ENCODE data around the gene FJX1. TPM values are rescaled to one million over a fixed set of nuclear protein-coding genes. Genes with fewer than 3 reads are reported as not detected.

FJX1 gene
- total RNA-seq, 1 experiment from 2014 or later, result not detected

- Histone ChIP-seq H2AFZ (ENCODE audit: low read length) (no peak overlapping the region), H3K9me2 (replicated peaks; ENCODE audit: insufficient read depth, low read length) (no peaks in the 10 kb centered on the region), H3K4me3 (ENCODE audit: low read length) (no peak overlapping the region), H3K27me3 (ENCODE audit: low read length) (no peaks in the 10 kb centered on the region), H3K36me3 (ENCODE audit: insufficient read depth, low read length) (no peaks in the 10 kb centered on the region), H3K79me2 (ENCODE audit: low read length) (no peaks in the 10 kb centered on the region), H3K4me1 (ENCODE audit: low read length) (no peaks in the 10 kb centered on the region), H3K9ac (ENCODE audit: low read length) (no peak overlapping the region), H3K27ac (ENCODE audit: low read length) (no peak overlapping the region), H4K20me1 (ENCODE audit: insufficient read depth, low read depth, low read length) (no peaks in the 10 kb centered on the region), H3K9me3 (ENCODE audit: low read length) (no peaks in the 10 kb centered on the region), H3K4me2 (ENCODE audit: low read depth, low read length, poor library complexity, severe bottlenecking) (no peak overlapping the region)
- no peak for DNase-seq
These were observed 7.6 kb upstream of the FJX1 start for GRCh38 chr11:35610631-35611030.

GRCh38 chr11:35611741-35612140 lies 6.5 kb upstream of the FJX1 start:
- H3K4me2 ChIP-seq (ENCODE audit: low read depth, low read length, poor library complexity, severe bottlenecking), result no peak overlapping the region
- no peaks in the 10 kb centered on the region for H3K79me2 ChIP-seq (ENCODE audit: low read length)
- H3K4me1 ChIP-seq (ENCODE audit: low read length), result no peaks in the 10 kb centered on the region
- H3K9me2 ChIP-seq (replicated peaks; ENCODE audit: insufficient read depth, low read length), result no peaks in the 10 kb centered on the region
- H3K27ac ChIP-seq (ENCODE audit: low read length), result no peak overlapping the region
- no peaks in the 10 kb centered on the region for H4K20me1 ChIP-seq (ENCODE audit: insufficient read depth, low read depth, low read length)
- no peak overlapping the region for H2AFZ ChIP-seq (ENCODE audit: low read length)
- no peak overlapping the region for H3K9ac ChIP-seq (ENCODE audit: low read length)
- H3K36me3 ChIP-seq (ENCODE audit: insufficient read depth, low read length), result no peaks in the 10 kb centered on the region
- no peak overlapping the region for H3K4me3 ChIP-seq (ENCODE audit: low read length)
- DNase-seq, result no peak
- no peaks in the 10 kb centered on the region for H3K9me3 ChIP-seq (ENCODE audit: low read length)
- no peaks in the 10 kb centered on the region for H3K27me3 ChIP-seq (ENCODE audit: low read length)

- Histone ChIP-seq H3K4me3 (ENCODE audit: low read length) (no peak overlapping the region), H3K36me3 (ENCODE audit: insufficient read depth, low read length) (no peaks in the 10 kb centered on the region), H3K4me2 (ENCODE audit: low read depth, low read length, poor library complexity, severe bottlenecking) (no peak overlapping the region), H3K9me2 (replicated peaks; ENCODE audit: insufficient read depth, low read length) (no peaks in the 10 kb centered on the region), H3K79me2 (ENCODE audit: low read length) (no peaks in the 10 kb centered on the region), H3K9me3 (ENCODE audit: low read length) (no peaks in the 10 kb centered on the region), H3K4me1 (ENCODE audit: low read length) (no peaks in the 10 kb centered on the region), H3K9ac (ENCODE audit: low read length) (no peak overlapping the region), H3K27ac (ENCODE audit: low read length) (no peak overlapping the region), H2AFZ (ENCODE audit: low read length) (no peak overlapping the region), H4K20me1 (ENCODE audit: insufficient read depth, low read depth, low read length) (no peaks in the 10 kb centered on the region), H3K27me3 (ENCODE audit: low read length) (no peaks in the 10 kb centered on the region)
- DNase-seq, result no peak
These were observed 3.2 kb upstream of the FJX1 start for GRCh38 chr11:35614939-35615569.

- H3K27ac ChIP-seq (ENCODE audit: low read length), result no peak overlapping the region
- no peaks in the 10 kb centered on the region for H3K36me3 ChIP-seq (ENCODE audit: insufficient read depth, low read length)
- no peaks in the 10 kb centered on the region for H3K4me1 ChIP-seq (ENCODE audit: low read length)
- H3K9me2 ChIP-seq (replicated peaks; ENCODE audit: insufficient read depth, low read length), result no peaks in the 10 kb centered on the region
- H3K4me2 ChIP-seq (ENCODE audit: low read depth, low read length, poor library complexity, severe bottlenecking), result no peak overlapping the region
- H3K9ac ChIP-seq (ENCODE audit: low read length), result no peak overlapping the region
- no peaks in the 10 kb centered on the region for H3K79me2 ChIP-seq (ENCODE audit: low read length)
- H3K27me3 ChIP-seq (ENCODE audit: low read length), result no peaks in the 10 kb centered on the region
- no peaks in the 10 kb centered on the region for H4K20me1 ChIP-seq (ENCODE audit: insufficient read depth, low read depth, low read length)
- DNase-seq, result peak; percentile 82
- H3K4me3 ChIP-seq (ENCODE audit: low read length), result no peak overlapping the region
- no peak overlapping the region for H2AFZ ChIP-seq (ENCODE audit: low read length)
- H3K9me3 ChIP-seq (ENCODE audit: low read length), result no peaks in the 10 kb centered on the region
These were observed 2.0 kb upstream of the FJX1 start for GRCh38 chr11:35615921-35616900.

- no peaks in the 10 kb centered on the region for H3K27me3 ChIP-seq (ENCODE audit: low read length)
- no peak overlapping the region for H3K4me3 ChIP-seq (ENCODE audit: low read length)
- H3K9ac ChIP-seq (ENCODE audit: low read length), result no peak overlapping the region
- DNase-seq, result no peak
- no peaks in the 10 kb centered on the region for H3K4me1 ChIP-seq (ENCODE audit: low read length)
- no peak overlapping the region for H3K4me2 ChIP-seq (ENCODE audit: low read depth, low read length, poor library complexity, severe bottlenecking)
- H4K20me1 ChIP-seq (ENCODE audit: insufficient read depth, low read depth, low read length), result no peaks in the 10 kb centered on the region
- no peaks in the 10 kb centered on the region for H3K79me2 ChIP-seq (ENCODE audit: low read length)
- no peak overlapping the region for H3K27ac ChIP-seq (ENCODE audit: low read length)
- H3K9me3 ChIP-seq (ENCODE audit: low read length), result no peaks in the 10 kb centered on the region
- no peak overlapping the region for H2AFZ ChIP-seq (ENCODE audit: low read length)
- no peaks in the 10 kb centered on the region for H3K36me3 ChIP-seq (ENCODE audit: insufficient read depth, low read length)
- H3K9me2 ChIP-seq (replicated peaks; ENCODE audit: insufficient read depth, low read length), result no peaks in the 10 kb centered on the region
These were observed 959 bp upstream of the FJX1 start for GRCh38 chr11:35617316-35617686.

- H3K9ac ChIP-seq (ENCODE audit: low read length), result no peak overlapping the region
- no peaks in the 10 kb centered on the region for H3K79me2 ChIP-seq (ENCODE audit: low read length)
- H3K4me1 ChIP-seq (ENCODE audit: low read length), result no peaks in the 10 kb centered on the region
- no peak overlapping the region for H3K4me3 ChIP-seq (ENCODE audit: low read length)
- H4K20me1 ChIP-seq (ENCODE audit: insufficient read depth, low read depth, low read length), result no peaks in the 10 kb centered on the region
- no peaks in the 10 kb centered on the region for H3K9me2 ChIP-seq (replicated peaks; ENCODE audit: insufficient read depth, low read length)
- no peak overlapping the region for H3K4me2 ChIP-seq (ENCODE audit: low read depth, low read length, poor library complexity, severe bottlenecking)
- no peak for DNase-seq
- H3K27me3 ChIP-seq (ENCODE audit: low read length), result no peaks in the 10 kb centered on the region
- H2AFZ ChIP-seq (ENCODE audit: low read length), result no peak overlapping the region
- H3K27ac ChIP-seq (ENCODE audit: low read length), result no peak overlapping the region
- no peaks in the 10 kb centered on the region for H3K9me3 ChIP-seq (ENCODE audit: low read length)
- H3K36me3 ChIP-seq (ENCODE audit: insufficient read depth, low read length), result no peaks in the 10 kb centered on the region
These were observed 346 bp downstream of the FJX1 start for GRCh38 chr11:35618497-35619115.

GRCh38 chr11:35619116-35619854 lies 1.0 kb downstream of the FJX1 start:
- H3K27me3 ChIP-seq (ENCODE audit: low read length), result no peaks in the 10 kb centered on the region
- H3K4me2 ChIP-seq (ENCODE audit: low read depth, low read length, poor library complexity, severe bottlenecking), result no peak overlapping the region
- no peak for DNase-seq
- H3K4me3 ChIP-seq (ENCODE audit: low read length), result no peak overlapping the region
- no peaks in the 10 kb centered on the region for H3K79me2 ChIP-seq (ENCODE audit: low read length)
- H3K9me2 ChIP-seq (replicated peaks; ENCODE audit: insufficient read depth, low read length), result no peaks in the 10 kb centered on the region
- H2AFZ ChIP-seq (ENCODE audit: low read length), result no peak overlapping the region
- no peaks in the 10 kb centered on the region for H3K9me3 ChIP-seq (ENCODE audit: low read length)
- no peak overlapping the region for H3K27ac ChIP-seq (ENCODE audit: low read length)
- no peaks in the 10 kb centered on the region for H3K36me3 ChIP-seq (ENCODE audit: insufficient read depth, low read length)
- no peak overlapping the region for H3K9ac ChIP-seq (ENCODE audit: low read length)
- no peaks in the 10 kb centered on the region for H3K4me1 ChIP-seq (ENCODE audit: low read length)
- no peaks in the 10 kb centered on the region for H4K20me1 ChIP-seq (ENCODE audit: insufficient read depth, low read depth, low read length)
